Ishikawa (cell line): ENCODE data around the gene TPT1.
A peak's percentile ranks its signal among the peaks of the same experiment; 100 is the strongest.

ENCODE experiments used
- CEBPB ChIP-seq: IDR thresholded peaks from 2 replicates; pipeline ENCODE4 v1.6.1; 2012
- CREB1 ChIP-seq: IDR thresholded peaks from 2 replicates; pipeline ENCODE4 v1.6.1; 2012; ENCODE audit warnings: low read depth
- EGR1 ChIP-seq: IDR thresholded peaks from 2 replicates; pipeline ENCODE4 v1.6.1; 2012
- EP300 ChIP-seq: IDR thresholded peaks from 2 replicates; pipeline ENCODE4 v1.6.1; 2012; ENCODE audit warnings: borderline replicate concordance
- FOXM1 ChIP-seq: IDR thresholded peaks from 2 replicates; pipeline ENCODE4 v1.6.1; 2012; ENCODE audit warnings: low read depth, borderline replicate concordance
- MAX ChIP-seq: IDR thresholded peaks from 2 replicates; pipeline ENCODE4 v1.6.1; 2012
- NFIC ChIP-seq: IDR thresholded peaks from 2 replicates; pipeline ENCODE4 v1.6.1; 2012
- RAD21 ChIP-seq: IDR thresholded peaks from 2 replicates; pipeline ENCODE4 v1.6.1; 2012; ENCODE audit warnings: low read depth
- TAF1 ChIP-seq: IDR thresholded peaks from 2 replicates; pipeline ENCODE4 v1.6.1; 2012; ENCODE audit warnings: low read depth, mild to moderate bottlenecking
- TCF12 ChIP-seq: IDR thresholded peaks from 2 replicates; pipeline ENCODE4 v1.6.1; 2012; ENCODE audit warnings: low read depth
- TEAD4 ChIP-seq: IDR thresholded peaks from 2 replicates; pipeline ENCODE4 v1.6.1; 2012
- USF1 ChIP-seq: IDR thresholded peaks from 2 replicates; pipeline ENCODE4 v1.6.1; 2012
- YY1 ChIP-seq: IDR thresholded peaks from 2 replicates; pipeline ENCODE4 v1.6.1; 2012; ENCODE audit warnings: low read depth
- ZBTB7A ChIP-seq: IDR thresholded peaks from 2 replicates; pipeline ENCODE4 v1.6.1; 2012; ENCODE audit warnings: low read depth
- TF ChIP-seq, protein P1 (sequence below): IDR thresholded peaks from 2 replicates; pipeline ENCODE4 v1.6.1; 2012; ENCODE audit warnings: low read depth, mild to moderate bottlenecking

The TPT1 gene

GRCh38 chr13:45299194-45299593 lies 41.8 kb downstream of the TPT1 start:
- TF ChIP-seq, protein P1, sequence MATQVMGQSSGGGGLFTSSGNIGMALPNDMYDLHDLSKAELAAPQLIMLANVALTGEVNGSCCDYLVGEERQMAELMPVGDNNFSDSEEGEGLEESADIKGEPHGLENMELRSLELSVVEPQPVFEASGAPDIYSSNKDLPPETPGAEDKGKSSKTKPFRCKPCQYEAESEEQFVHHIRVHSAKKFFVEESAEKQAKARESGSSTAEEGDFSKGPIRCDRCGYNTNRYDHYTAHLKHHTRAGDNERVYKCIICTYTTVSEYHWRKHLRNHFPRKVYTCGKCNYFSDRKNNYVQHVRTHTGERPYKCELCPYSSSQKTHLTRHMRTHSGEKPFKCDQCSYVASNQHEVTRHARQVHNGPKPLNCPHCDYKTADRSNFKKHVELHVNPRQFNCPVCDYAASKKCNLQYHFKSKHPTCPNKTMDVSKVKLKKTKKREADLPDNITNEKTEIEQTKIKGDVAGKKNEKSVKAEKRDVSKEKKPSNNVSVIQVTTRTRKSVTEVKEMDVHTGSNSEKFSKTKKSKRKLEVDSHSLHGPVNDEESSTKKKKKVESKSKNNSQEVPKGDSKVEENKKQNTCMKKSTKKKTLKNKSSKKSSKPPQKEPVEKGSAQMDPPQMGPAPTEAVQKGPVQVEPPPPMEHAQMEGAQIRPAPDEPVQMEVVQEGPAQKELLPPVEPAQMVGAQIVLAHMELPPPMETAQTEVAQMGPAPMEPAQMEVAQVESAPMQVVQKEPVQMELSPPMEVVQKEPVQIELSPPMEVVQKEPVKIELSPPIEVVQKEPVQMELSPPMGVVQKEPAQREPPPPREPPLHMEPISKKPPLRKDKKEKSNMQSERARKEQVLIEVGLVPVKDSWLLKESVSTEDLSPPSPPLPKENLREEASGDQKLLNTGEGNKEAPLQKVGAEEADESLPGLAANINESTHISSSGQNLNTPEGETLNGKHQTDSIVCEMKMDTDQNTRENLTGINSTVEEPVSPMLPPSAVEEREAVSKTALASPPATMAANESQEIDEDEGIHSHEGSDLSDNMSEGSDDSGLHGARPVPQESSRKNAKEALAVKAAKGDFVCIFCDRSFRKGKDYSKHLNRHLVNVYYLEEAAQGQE, result no peak
- TF ChIP-seq NFIC, result peak; percentile 30; the same call in 1 of the 2 replicates

DNA sequence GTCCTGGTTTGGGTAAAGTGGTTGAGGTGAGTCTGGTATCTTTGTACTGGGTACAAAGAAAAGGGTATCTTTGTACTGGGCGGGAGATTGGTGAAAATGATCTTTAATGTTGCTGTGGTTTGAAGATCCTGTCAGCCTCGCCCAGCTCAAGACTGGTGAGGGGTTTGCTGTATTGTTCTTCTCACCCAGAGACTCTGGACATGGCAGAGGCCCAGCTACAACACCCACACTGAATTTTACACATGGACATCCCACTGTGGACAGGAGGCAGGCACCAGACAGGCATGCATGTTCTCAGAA lies 42.8 kb downstream of the TPT1 start:
- TF ChIP-seq YY1, result no peak

DNA sequence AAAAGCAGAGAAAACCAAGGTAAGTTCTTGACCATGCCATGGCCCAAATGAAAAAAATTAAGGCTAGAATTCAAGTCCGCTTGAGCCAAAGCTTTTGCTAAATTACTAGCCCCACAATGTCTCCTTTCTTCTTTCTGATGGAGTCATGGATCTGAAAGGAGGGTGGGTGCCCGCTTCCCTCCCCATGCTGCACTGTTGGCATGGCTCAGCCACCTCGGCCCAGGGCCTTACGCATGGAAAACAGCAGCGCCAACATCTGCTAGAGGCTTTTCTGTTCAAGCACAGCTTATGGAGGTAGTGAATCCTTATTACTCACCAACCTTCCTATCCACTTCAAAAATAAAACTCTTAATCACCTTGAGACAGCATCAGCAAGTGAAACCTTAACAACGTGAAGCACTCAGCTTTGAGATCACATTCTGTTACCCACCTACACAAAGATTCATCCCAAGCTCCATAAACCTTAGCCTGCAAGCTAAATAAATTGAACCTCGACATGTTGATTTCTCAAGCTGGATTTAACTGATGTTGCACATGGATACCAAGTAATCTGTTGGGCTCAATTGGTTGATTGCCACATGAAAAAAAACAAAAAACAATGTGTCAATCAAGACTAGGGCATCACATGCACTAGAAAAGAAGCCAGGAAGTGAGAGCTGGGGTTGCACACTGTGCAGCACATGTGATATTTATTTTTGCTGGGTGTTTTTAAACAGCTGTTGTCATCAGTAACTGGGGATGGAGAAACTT lies 43.4 kb downstream of the TPT1 start:
- no peak for TF ChIP-seq TCF12
- TF ChIP-seq FOXM1, result no peak
- TF ChIP-seq RAD21, result no peak
- no peak for TF ChIP-seq CREB1
- TF ChIP-seq EGR1, result no peak
- no peak for TF ChIP-seq EP300
- no peak for TF ChIP-seq NFIC
- no peak for TF ChIP-seq USF1
- no peak for TF ChIP-seq TAF1
- no peak for TF ChIP-seq TEAD4
- TF ChIP-seq MAX, result no peak
- TF ChIP-seq CEBPB, result no peak
- TF ChIP-seq YY1, result no peak
- no peak for TF ChIP-seq ZBTB7A
- TF ChIP-seq, protein P1, result no peak

DNA sequence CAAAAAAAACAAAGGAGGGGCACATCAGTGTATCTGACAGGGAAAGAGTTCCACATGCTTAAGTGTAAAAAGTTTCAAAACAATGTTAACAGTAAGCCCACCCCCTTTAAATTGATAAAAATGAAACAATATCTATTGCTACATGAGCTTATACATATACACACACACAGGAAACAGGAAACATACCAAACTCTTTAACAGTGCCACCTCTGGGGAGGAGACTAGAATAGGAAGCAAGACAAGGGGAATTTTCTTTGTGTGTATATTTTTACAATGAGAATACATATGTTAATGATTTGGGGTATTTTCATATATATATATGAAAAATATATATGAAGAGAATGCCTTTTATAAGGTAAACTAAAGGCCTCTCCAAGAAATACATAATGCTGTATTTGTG lies 44.7 kb downstream of the TPT1 start:
- no peak for TF ChIP-seq NFIC
- no peak for TF ChIP-seq RAD21
- TF ChIP-seq, protein P1, result no peak
- TF ChIP-seq YY1, result no peak
- TF ChIP-seq USF1, result no peak
- TF ChIP-seq EP300, result no peak
- TF ChIP-seq CREB1, result no peak
- TF ChIP-seq ZBTB7A, result no peak
- no peak for TF ChIP-seq FOXM1
- no peak for TF ChIP-seq TEAD4
- TF ChIP-seq TCF12, result no peak
- TF ChIP-seq MAX, result no peak
- TF ChIP-seq CEBPB, result no peak
- no peak for TF ChIP-seq EGR1
- no peak for TF ChIP-seq TAF1

DNA sequence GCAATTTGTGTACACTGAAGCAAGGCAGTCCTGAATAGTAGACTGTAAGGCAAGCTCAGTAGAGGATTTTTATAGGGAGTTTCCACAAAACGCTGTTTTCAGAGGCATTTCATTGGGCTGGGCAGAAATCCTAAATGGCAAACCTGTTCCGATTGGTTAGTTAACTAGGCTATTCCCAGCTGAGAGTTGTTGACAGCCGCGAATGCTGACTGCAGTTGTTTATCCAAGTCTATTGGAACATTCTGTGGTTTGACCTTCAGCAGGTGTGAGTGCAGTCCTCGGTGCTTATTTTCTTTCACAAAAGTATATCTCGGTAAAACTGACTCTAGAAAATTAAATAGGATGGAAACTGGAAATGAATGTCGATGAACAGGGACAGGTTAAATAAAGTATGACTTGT lies 45.4 kb downstream of the TPT1 start:
- TF ChIP-seq, protein P1, result no peak
- TF ChIP-seq TAF1, result no peak
- TF ChIP-seq EGR1, result no peak
- TF ChIP-seq FOXM1, result no peak
- no peak for TF ChIP-seq YY1
- TF ChIP-seq TCF12, result no peak
- TF ChIP-seq MAX, result no peak
- no peak for TF ChIP-seq TEAD4
- TF ChIP-seq CREB1, result no peak
- TF ChIP-seq USF1, result no peak
- TF ChIP-seq EP300, result no peak
- no peak for TF ChIP-seq ZBTB7A
- no peak for TF ChIP-seq NFIC
- no peak for TF ChIP-seq RAD21
- no peak for TF ChIP-seq CEBPB
